ENCODE data around the gene NTN3.

NTN3 gene

GRCh38 chr16:2480948-2481347 is 9.9 kb downstream of the NTN3 start:
- no peak for DNase-seq

GRCh38 chr16:2481676-2482075 is 10.6 kb downstream of the NTN3 start:
- no peak for DNase-seq

DNA sequence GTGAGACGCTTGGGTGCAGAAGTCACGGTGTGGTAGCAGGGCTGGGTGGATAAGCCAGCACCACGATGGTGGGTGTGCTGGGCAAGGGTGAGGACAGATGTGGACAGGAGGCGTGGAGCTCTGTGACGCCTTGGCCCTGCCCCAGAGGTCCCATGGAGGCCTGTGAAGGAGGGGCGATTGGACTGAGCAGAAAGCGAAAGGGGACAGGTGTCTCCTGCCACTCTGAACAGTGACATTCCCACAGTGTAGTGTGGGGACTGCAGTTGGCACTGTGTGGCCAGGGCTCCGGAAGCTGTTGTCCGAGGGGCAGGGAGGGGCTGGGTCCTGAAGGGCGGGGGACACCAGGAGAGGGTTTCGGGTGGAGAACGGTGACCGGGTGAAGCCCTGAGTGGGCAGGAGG is 11.2 kb downstream of the NTN3 start:
- DNase-seq = no peak

- DNase-seq = no peak
Measured at GRCh38 chr16:2482708-2483534, 11.8 kb downstream of the NTN3 start.

DNA sequence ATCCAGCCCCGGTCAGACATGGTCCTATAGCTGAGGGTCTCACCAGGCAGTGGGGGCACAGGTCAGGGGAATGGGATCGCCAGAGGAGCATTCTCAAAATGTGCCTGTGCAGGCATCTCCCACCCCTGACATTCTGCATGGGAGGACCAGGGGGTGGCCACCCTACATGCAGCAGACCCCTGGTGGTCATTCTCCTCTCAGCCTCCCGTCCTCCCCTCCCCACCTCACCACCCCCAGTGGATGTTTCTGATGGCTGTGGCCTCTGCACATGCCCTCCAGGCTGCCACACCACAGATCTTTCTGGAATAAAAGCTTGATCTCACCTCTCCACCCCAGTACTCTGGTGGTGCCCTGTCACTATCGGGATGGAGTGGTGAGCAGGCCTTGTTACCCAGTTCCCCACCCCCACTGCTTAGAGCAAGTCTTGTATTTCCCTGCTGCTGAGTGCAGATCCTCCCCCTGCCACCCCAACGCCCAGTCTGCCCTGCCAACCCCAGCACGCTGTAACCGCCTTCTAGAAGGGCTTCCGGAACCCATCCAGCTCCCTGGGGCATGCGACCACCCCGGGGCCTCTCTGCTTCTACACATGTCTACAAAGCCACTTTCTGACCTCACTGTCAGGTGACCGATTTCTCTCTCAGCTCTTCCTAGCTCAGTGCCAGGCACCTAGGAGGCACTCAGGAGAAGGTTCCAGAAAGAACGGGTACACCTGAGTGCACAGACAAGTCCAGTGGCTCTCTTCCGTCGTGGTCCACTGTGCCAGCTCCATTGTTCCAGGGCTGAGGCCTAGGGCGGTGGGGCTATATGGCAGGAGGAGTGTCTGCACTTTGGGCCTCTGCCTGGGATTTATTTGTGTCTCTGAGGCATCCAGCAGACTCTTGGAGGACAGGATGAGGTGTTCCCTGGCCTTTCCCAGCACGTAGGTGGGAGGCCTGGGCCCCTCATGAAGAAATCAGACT is 13.1 kb downstream of the NTN3 start:
- no peak for DNase-seq

GRCh38 chr16:2484898-2485508 is 13.9 kb downstream of the NTN3 start:
- no peak for DNase-seq

DNA sequence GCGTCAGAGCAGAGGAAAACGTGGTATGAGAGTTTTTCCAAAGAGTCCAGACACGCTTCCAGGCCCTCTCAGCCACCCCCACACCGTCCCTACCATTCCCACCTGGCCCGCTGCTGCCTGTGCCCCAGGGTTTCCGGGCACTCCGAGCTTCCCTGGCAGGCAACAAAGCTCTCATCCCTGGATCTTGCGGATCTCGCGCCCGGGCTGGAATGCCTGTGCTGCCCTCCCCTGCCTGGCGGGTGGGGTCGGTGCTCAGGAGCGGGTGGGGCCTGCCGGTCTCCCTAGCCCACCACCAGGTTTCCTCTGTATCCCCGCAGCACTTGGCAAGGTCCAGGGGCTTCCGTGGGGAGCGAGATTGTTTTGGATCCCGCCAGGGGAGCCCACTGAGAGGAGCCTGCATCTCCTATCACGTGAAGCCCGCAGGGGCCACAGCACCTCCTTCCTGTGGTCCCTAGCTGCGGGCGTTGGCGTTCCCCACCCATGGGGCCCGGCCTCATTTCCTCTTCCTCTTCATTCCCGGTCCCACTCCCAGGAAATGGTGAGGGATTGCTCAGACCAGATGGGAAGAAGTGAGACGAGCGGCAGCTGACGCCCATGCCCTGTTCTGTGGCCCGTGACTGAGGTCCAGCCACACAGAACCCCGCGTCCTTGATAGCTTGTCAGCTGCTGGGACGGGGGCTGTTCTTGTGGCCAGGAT is 14.9 kb downstream of the NTN3 start:
- DNase-seq = no peak

DNA sequence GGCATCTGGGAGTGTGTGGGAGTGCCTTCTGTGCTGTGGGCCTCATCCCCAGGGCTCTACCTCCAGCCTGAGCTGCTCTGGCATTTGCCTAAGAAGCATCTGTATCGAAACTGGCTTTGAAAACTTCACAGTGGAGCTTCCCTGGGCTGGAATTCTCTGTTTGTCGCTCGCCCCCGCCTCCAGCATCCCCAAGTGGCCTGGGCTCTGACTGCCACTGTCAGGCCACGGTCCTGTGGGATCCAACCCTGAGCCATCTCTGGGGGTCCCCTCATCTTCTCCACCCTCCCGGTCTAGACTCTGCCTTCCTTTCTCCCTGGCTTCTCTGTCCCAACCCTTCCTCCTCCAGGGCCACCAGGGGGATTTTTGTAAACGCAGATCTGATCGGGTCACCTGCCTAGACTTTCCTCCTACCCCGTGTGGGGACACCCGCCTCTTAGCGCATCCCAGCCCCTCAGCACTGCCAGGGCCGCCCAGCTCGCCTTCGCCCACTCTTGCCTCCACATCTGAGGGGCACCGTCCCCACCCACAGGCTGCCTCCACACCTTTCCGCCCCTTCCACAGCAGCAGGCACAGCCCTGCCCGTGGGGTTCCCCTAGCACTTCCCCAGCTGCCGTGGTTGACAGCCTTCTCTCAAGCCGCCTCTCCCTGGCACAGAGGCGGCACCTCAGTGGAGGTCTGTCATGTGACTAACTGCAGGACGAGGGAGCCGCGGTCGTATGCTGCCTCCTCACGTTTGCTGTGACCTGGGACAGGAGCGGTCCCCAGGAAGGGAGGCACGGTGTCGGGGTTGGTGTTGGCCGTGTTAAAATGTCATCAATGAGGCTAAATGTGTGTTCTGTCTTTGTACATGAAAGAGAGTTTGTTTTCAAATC is 15.8 kb downstream of the NTN3 start:
- peak; percentile 78 for DNase-seq

GRCh38 chr16:2487517-2487842 is 16.4 kb downstream of the NTN3 start:
- DNase-seq = no peak

- DNase-seq = no peak
Measured at GRCh38 chr16:2487903-2488531, 16.9 kb downstream of the NTN3 start.

DNA sequence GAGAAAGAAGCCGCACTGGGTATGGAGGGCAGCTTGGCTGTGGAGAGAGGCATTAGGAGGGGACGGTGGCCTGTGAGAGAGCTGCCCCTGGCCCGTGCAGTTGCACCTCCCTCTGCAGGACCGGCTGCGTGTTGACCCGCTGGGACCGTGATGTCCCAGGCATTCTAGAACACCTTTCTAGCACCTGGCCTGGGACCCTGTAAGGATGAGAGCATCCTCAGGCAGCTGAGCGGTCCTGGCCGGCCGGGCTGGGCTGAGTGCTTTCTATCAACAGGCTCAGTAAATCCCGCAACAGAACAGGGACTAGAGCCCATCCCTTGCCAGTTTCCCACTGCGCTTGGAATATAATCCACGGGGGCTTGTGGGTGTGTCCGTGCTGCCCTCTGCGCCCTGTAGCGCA is 18.5 kb downstream of the NTN3 start:
- DNase-seq = no peak

DNA sequence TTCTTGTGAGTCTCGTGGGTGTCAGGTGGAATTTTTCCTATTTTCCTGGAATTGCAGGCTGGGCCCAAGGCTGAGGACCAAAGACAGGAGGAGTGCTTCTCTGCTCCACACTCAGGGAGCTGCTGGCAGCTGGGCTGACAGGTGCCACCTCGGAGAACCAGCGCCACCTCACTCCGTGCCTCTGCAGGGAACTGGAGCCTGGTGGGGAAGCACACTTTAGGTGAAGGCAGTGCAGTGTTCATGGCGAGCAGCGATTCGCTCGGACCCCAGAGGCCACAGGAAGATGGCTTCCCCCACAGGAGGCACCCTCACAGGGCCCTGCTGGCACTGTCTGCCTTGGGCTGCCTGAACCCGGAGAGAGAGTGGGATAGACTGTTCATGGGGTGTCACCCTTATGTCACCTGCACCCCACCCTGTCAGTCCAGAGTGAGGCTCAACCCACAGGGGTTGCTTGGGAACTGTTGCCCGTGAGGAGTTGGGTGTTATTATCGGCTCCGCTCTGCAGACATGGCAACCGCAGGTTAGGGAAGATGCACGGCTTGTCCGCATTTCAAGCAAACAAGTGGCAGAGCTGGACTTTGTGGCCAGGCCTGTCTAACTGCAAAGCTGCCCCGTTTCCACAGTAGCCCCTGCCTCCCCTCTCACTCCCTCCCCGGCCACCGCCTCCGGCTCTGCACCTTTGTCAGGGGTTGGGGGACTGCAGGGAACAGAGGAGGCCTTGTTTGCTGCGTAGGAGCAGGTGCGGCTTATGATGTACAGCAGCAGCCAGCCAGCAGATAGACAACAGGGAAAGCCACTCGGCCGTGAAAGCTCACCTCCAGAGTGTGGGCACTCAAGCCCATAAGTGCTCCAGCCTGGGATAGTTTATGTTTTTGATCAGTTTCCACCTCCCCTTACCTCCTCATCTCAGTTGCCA is 19.4 kb downstream of the NTN3 start:
- DNase-seq = no peak

- no peak for DNase-seq
Measured at GRCh38 chr16:2492292-2492691, 21.2 kb downstream of the NTN3 start.

DNA sequence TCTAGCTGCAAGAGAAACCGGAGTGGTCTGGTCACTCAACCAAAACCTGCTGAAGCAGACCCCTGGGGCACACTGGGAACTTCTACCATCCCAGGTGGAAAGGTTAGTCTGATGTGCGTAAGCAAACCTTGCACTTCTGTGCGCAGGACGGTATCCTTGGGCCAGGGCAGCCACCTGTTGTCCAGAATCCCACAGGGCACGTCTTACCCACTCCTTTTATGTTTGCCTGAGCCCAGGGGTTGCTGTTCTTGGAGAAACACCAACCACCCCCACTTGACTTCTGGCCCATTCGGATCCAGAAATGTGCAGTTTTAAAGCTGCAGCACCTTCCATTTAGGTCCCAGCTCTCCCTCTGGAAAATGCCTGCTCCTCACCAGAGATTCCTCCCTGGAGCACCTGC is 22.5 kb downstream of the NTN3 start:
- no peak for DNase-seq

GRCh38 chr16:2494616-2495015 is 23.5 kb downstream of the NTN3 start:
- DNase-seq = no peak

DNA sequence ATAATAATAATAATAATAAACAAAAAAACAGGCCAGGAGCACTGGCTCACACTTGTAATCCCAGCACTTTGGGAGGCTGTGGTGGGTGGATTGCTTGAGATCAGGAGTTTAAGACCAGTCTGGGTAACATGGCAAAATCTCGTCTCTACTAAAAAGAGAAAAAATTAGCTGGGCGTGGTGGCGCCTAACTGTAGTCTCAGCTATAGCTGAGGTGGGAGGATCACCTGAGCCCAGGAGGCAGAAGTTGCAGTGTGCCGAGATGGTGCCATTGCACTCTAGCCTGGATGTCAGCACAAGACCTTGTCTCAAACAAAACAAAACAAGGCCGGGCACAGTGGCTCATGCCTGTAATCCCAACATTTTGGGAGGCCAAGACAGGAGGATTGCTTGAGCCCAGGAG is 23.9 kb downstream of the NTN3 start:
- DNase-seq = no peak

DNA sequence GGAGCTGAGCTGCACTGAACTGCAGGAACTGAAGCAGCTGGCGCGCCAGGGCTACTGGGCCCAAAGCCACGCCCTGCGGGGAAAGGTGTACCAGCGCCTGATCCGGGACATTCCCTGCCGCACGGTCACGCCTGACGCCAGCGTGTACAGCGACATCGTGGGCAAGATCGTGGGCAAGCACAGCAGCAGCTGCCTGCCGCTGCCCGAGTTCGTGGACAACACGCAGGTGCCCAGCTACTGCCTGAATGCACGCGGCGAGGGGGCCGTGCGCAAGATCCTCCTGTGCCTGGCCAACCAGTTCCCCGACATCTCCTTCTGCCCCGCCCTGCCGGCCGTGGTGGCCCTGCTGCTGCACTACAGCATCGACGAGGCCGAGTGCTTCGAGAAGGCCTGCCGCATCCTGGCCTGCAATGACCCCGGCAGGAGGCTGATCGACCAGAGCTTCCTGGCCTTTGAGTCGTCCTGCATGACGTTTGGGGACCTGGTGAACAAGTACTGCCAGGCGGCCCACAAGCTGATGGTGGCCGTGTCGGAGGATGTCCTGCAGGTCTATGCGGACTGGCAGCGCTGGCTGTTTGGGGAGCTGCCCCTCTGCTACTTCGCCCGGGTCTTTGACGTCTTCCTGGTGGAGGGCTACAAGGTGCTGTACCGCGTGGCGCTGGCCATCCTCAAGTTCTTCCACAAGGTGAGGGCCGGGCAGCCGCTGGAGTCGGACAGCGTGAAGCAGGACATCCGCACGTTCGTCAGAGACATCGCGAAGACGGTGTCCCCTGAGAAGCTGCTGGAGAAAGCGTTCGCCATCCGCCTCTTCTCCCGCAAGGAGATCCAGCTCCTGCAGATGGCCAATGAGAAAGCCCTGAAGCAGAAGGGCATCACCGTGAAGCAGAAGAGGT is 25.4 kb downstream of the NTN3 start:
- no peak for DNase-seq

GRCh38 chr16:2497116-2497630 is 26.1 kb downstream of the NTN3 start:
- no peak for DNase-seq
